Liver (tissue), 9 donors: ENCODE data around the gene LCT. TPM values are rescaled to one million over a fixed set of nuclear protein-coding genes. Genes with fewer than 3 reads are reported as not detected.

Experiments
- DNase-seq: peaks from one replicate; pipeline ENCODE4 v3.0.0-alpha.2; 2017; ENCODE audit warnings: low spot score
- H3K27ac ChIP-seq, 2 donors: one replicate each; pipeline ENCODE4 v1.7.0; 2013; ENCODE audit warnings: inconsistent platforms in 2 of 2, low read length in 2 of 2, control low read depth in 1 of 2, low read depth in 1 of 2, mild to moderate bottlenecking in 1 of 2
- H3K27me3 ChIP-seq, 4 donors: one replicate each; pipeline versions ENCODE4 v1.6.1 to v1.7.0; 2013; ENCODE audit warnings: low read length in 3 of 4, inconsistent platforms in 1 of 4, mild to moderate bottlenecking in 1 of 4, moderate library complexity in 1 of 4; ENCODE audit not compliant: control insufficient read depth in 4 of 4, insufficient read depth in 4 of 4
- H3K36me3 ChIP-seq, 4 donors: one replicate each; pipeline versions ENCODE4 v1.6.1 to v1.7.0; 2013; ENCODE audit warnings: low read length in 3 of 4, mild to moderate bottlenecking in 3 of 4, low read depth in 1 of 4, moderate library complexity in 1 of 4; ENCODE audit not compliant: control insufficient read depth in 4 of 4, insufficient read depth in 3 of 4
- H3K4me1 ChIP-seq, 4 donors: one replicate each; pipeline versions ENCODE4 v1.6.1 to v1.7.0; 2013; ENCODE audit warnings: low read length in 3 of 4, mild to moderate bottlenecking in 3 of 4, moderate library complexity in 1 of 4; ENCODE audit not compliant: control insufficient read depth in 4 of 4, insufficient read depth in 4 of 4
- H3K4me3 ChIP-seq, 3 donors: one replicate each; pipeline versions ENCODE4 v1.6.1 to v1.7.0; 2013; ENCODE audit warnings: low read length in 3 of 3, control low read depth in 1 of 3, low read depth in 1 of 3, mild to moderate bottlenecking in 1 of 3
- H3K9ac ChIP-seq, 2 donors: one replicate each; pipeline ENCODE4 v1.7.0; 2013; ENCODE audit warnings: low read length in 2 of 2, mild to moderate bottlenecking in 2 of 2, moderate library complexity in 2 of 2, control low read depth in 1 of 2, low read depth in 1 of 2
- H3K9me3 ChIP-seq, 4 donors: one replicate each; pipeline versions ENCODE4 v1.6.1 to v1.7.0; 2013; ENCODE audit warnings: low read length in 3 of 4; ENCODE audit not compliant: control insufficient read depth in 4 of 4
- ATF3 ChIP-seq: IDR thresholded peaks from 2 replicates; pipeline ENCODE4 v1.6.1; 2016; ENCODE audit warnings: antibody characterized with exemption
- CTCF ChIP-seq: fragments of 150-350 bp; IDR thresholded peaks from 2 replicates; pipeline ENCODE4 v1.5.1; 2017; ENCODE audit warnings: improper control_type of control experiment, low read depth, low read length; ENCODE audit not compliant: missing input control
- EGR1 ChIP-seq, 2 donors: IDR thresholded peaks; 2 replicates each; pipeline ENCODE4 v1.6.1; 2016 to 2018; ENCODE audit warnings: antibody characterized with exemption in 2 of 2, low read depth in 2 of 2
- FOXA1 ChIP-seq: IDR thresholded peaks from 2 replicates; pipeline ENCODE4 v1.6.1; 2016; ENCODE audit warnings: antibody characterized with exemption
- FOXA2 ChIP-seq: IDR thresholded peaks from 2 replicates; pipeline ENCODE4 v1.6.1; 2016; ENCODE audit warnings: antibody characterized with exemption
- GABPA ChIP-seq, 2 donors: IDR thresholded peaks in 1 of 2; conservative IDR thresholded peaks in 1 of 2; 2 replicates each; pipeline ENCODE4 v1.6.1; 2016; ENCODE audit warnings: antibody characterized with exemption in 2 of 2, mild to moderate bottlenecking in 1 of 2, moderate library complexity in 1 of 2
- HNF4A ChIP-seq, 2 donors: conservative IDR thresholded peaks; 2 replicates each; pipeline ENCODE4 v1.6.1; 2016; ENCODE audit warnings: antibody characterized with exemption in 2 of 2, mild to moderate bottlenecking in 2 of 2
- HNF4G ChIP-seq: IDR thresholded peaks from 2 replicates; pipeline ENCODE4 v1.6.1; 2016; ENCODE audit warnings: antibody characterized with exemption
- NR2F2 ChIP-seq: IDR thresholded peaks from 2 replicates; pipeline ENCODE4 v1.6.1; 2016; ENCODE audit warnings: antibody characterized with exemption
- RAD21 ChIP-seq, 2 donors: IDR thresholded peaks; 2 replicates each; pipeline ENCODE4 v1.6.1; 2016; ENCODE audit warnings: antibody characterized with exemption in 2 of 2, mild to moderate bottlenecking in 2 of 2
- REST ChIP-seq: IDR thresholded peaks from 2 replicates; pipeline ENCODE4 v1.6.1; 2016; ENCODE audit warnings: antibody characterized with exemption, mild to moderate bottlenecking
- RXRA ChIP-seq, 2 donors: IDR thresholded peaks; 2 replicates each; pipeline ENCODE4 v1.6.1; 2017 to 2018; ENCODE audit warnings: antibody characterized with exemption in 2 of 2, mild to moderate bottlenecking in 1 of 2
- SP1 ChIP-seq: IDR thresholded peaks from 2 replicates; pipeline ENCODE4 v1.6.1; 2018; ENCODE audit warnings: antibody characterized with exemption, mild to moderate bottlenecking
- TAF1 ChIP-seq: conservative IDR thresholded peaks from 2 replicates; pipeline ENCODE4 v1.6.1; 2016; ENCODE audit warnings: antibody characterized with exemption, mild to moderate bottlenecking
- YY1 ChIP-seq: IDR thresholded peaks from 2 replicates; pipeline ENCODE4 v1.6.1; 2016; ENCODE audit warnings: antibody characterized with exemption, mild to moderate bottlenecking
- ZBTB33 ChIP-seq: IDR thresholded peaks from 2 replicates; pipeline ENCODE4 v1.6.1; 2016; ENCODE audit warnings: antibody characterized with exemption
- WGBS: extraction: QIAGEN DNeasy Blood & Tissue Kit; methylation state at CpG from one replicate; pipeline ENCODE4 v1.1.7; 2013; 5-methylcytosine and 5-hydroxymethylcytosine counted together
- polyA plus RNA-seq, 2 donors: library from polyadenylated mRNA; stranded (reverse) in 1 of 2; unstranded in 1 of 2; fragments of 200-250 nt in 1 of 2; fragments of >200 nt in 1 of 2; fragmentation: Nextera tagmentation in 1 of 2; extraction: Ambion mirVana in 1 of 2; gene quantifications; one replicate each; pipeline versions ENCODE4 v1.2.1 to v1.2.3, GENCODE V29; 2013 to 2015
- total RNA-seq, 2 donors: library from RNA; depleted of rRNA; stranded (reverse); fragments of >200 nt; gene quantifications; one replicate each; pipeline ENCODE4 v1.2.3, GENCODE V29; 2014
- donor health status: healthy.
- donor health status: healthy.
- donor health status: healthy.
- donor health status: healthy.
- donor health status: healthy.

The LCT gene
- total and polyA plus RNA-seq, 4 donors: not detected

GRCh38 chr2:135840601-135841000 lies 3.6 kb upstream of the LCT start:
- H3K4me1 ChIP-seq: no peaks in the 10 kb centered on the region
- 71% methylated on average over 2 of the region's 2 CpGs for WGBS
- DNase-seq: no peak
- H3K9ac ChIP-seq: no peak overlapping the region
- H3K9me3 ChIP-seq: no peaks in the 10 kb centered on the region
- no peak for TF ChIP-seq CTCF
- no peak for TF ChIP-seq RAD21 (IDR thresholded peaks at IDR 0.05)
- TF ChIP-seq GABPA (IDR thresholded peaks at IDR 0.05 in 1 of 2, conservative IDR thresholded peaks at IDR 0.05 in 1 of 2): no peak
- TF ChIP-seq ZBTB33: no peak
- TF ChIP-seq FOXA2: no peak
- TF ChIP-seq YY1: no peak
- TF ChIP-seq SP1: no peak
- TF ChIP-seq REST: no peak
- no peak for TF ChIP-seq NR2F2
- no peak for TF ChIP-seq EGR1 (IDR thresholded peaks at IDR 0.05; ENCODE audit: low read depth in 2 of 2)
- TF ChIP-seq TAF1: no peak
- TF ChIP-seq HNF4A (conservative IDR thresholded peaks at IDR 0.05): no peak
- TF ChIP-seq RXRA (IDR thresholded peaks at IDR 0.05): no peak
- no peak for TF ChIP-seq FOXA1
- TF ChIP-seq HNF4G: no peak
- H3K27me3 ChIP-seq: no peaks in the 10 kb centered on the region
- H3K27ac ChIP-seq: no peak overlapping the region
- peaks cover 0 to 9% (median 5%) of the 10 kb centered on the region in 4 donors for H3K36me3 ChIP-seq
- no peak overlapping the region for H3K4me3 ChIP-seq

GRCh38 chr2:135839713-135840112 lies 2.7 kb upstream of the LCT start:
- no peak for DNase-seq
- H3K36me3 ChIP-seq: peaks cover 0 to 4% (median 1%) of the 10 kb centered on the region in 4 donors
- TF ChIP-seq GABPA (IDR thresholded peaks at IDR 0.05 in 1 of 2, conservative IDR thresholded peaks at IDR 0.05 in 1 of 2) (no peak), FOXA2 (no peak), RXRA (IDR thresholded peaks at IDR 0.05) (no peak), YY1 (no peak), ATF3 (no peak), EGR1 (IDR thresholded peaks at IDR 0.05; ENCODE audit: low read depth in 2 of 2) (no peak), CTCF (no peak), HNF4G (no peak)
- H3K9ac ChIP-seq: no peak overlapping the region
- H3K9me3 ChIP-seq: no peaks in the 10 kb centered on the region
- no peaks in the 10 kb centered on the region for H3K27me3 ChIP-seq
- no peak overlapping the region for H3K27ac ChIP-seq
- no peak overlapping the region for H3K4me3 ChIP-seq
- H3K4me1 ChIP-seq: no peaks in the 10 kb centered on the region
- WGBS: 63% methylated on average over 2 of the region's 2 CpGs
